ENCODE data around the gene COPS7B.

Gene COPS7B

DNA sequence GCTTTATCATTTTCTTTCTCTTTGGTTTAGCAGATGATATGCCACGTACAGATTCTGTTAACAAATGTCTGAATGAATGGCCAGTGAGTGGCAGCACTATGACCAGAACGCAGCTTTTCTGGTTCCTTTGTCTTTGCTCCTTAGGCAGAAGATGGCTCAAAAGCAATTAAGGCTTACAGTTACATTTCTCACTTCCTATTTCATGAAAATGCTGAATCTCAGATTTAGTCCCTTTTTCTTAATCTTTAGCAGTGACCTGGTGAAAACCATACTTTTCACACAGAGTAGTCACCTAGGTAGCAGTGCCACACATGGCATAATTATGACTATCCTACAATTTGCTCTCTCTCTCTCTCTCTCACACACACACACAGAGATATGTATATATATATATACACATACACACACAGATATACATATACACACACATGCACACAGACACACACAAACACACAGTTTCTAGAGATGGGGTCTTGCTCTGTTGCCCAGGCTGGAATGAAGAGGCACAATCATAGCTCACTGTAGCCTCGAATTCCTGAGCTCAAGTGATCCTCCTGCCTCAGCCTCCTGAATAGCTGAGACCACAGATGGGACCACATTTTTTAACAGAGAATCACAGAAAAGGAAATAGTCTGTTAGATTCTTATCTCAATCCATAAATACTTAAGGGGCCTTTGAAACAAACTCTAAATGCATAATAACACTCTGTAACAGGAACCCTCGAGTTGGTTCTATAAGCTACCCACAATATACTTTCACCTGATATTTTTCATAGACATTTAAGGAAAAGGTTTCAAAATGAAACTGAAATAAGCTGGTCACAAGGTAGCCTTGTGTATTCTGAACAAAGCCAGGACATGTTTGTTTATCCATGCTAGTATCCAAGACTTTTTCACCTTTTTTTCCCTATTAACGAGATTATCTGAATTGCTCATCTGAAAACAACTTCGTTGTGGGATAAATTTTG, 16.8 kb upstream of the COPS7B start:
- peak; percentile 42 for DNase-seq (ENCODE audit: low spot score)
- TF ChIP-seq, protein P1, sequence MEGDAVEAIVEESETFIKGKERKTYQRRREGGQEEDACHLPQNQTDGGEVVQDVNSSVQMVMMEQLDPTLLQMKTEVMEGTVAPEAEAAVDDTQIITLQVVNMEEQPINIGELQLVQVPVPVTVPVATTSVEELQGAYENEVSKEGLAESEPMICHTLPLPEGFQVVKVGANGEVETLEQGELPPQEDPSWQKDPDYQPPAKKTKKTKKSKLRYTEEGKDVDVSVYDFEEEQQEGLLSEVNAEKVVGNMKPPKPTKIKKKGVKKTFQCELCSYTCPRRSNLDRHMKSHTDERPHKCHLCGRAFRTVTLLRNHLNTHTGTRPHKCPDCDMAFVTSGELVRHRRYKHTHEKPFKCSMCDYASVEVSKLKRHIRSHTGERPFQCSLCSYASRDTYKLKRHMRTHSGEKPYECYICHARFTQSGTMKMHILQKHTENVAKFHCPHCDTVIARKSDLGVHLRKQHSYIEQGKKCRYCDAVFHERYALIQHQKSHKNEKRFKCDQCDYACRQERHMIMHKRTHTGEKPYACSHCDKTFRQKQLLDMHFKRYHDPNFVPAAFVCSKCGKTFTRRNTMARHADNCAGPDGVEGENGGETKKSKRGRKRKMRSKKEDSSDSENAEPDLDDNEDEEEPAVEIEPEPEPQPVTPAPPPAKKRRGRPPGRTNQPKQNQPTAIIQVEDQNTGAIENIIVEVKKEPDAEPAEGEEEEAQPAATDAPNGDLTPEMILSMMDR (IDR thresholded peaks at IDR 0.05; ENCODE audit: extremely low read depth, insufficient read depth, missing control alignments) = peak; percentile 38
- in situ Hi-C loops (cut with MboI; ENCODE audit: low pct_unique_long_range_greater_than_20kb, low sequenced_read_pairs, unreplicated experiment) = no loop called here

DNA sequence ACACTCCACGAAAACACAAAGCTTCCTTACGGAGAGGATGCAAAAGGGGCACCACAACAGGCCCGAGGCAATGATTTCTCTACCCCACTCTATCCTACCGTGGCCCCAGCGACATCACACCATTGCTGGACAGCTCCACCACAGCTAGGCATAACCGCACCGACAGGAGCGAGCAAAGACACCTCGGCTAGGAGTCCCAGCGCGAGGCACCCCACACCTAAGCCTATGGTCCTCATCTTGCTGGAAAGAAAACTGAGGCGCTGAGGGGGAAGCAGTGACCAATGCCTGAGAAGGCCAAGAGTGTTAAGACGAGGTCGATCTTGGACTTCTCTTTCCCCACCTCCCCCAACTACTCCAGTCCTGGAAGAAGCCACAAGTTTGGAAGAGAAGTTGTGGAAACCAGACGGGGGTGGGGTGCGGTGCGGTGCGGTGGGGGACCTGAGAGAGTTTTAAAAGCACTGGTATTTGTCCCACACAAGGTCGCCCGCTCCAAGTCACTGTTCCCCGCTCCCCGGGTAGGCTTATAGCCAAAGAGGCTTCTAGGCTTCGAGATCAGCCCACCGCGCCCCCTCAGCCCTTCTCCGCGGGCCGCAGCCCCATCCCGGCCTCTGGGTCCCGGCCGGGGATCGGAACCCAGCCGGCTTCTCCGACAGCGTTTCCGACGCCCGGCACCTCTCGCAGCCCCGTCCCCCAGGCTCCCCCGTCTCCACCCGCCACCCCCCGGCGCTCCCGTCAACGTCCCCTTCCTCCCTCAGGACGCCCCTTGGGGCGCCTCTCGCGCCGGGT, 5.9 kb upstream of the COPS7B start:
- TF ChIP-seq, protein P1 (IDR thresholded peaks at IDR 0.05; ENCODE audit: extremely low read depth, insufficient read depth, missing control alignments) = no peak
- in situ Hi-C loops (cut with MboI; ENCODE audit: low pct_unique_long_range_greater_than_20kb, low sequenced_read_pairs, unreplicated experiment) = no loop called here
- no peak for DNase-seq (ENCODE audit: low spot score)

DNA sequence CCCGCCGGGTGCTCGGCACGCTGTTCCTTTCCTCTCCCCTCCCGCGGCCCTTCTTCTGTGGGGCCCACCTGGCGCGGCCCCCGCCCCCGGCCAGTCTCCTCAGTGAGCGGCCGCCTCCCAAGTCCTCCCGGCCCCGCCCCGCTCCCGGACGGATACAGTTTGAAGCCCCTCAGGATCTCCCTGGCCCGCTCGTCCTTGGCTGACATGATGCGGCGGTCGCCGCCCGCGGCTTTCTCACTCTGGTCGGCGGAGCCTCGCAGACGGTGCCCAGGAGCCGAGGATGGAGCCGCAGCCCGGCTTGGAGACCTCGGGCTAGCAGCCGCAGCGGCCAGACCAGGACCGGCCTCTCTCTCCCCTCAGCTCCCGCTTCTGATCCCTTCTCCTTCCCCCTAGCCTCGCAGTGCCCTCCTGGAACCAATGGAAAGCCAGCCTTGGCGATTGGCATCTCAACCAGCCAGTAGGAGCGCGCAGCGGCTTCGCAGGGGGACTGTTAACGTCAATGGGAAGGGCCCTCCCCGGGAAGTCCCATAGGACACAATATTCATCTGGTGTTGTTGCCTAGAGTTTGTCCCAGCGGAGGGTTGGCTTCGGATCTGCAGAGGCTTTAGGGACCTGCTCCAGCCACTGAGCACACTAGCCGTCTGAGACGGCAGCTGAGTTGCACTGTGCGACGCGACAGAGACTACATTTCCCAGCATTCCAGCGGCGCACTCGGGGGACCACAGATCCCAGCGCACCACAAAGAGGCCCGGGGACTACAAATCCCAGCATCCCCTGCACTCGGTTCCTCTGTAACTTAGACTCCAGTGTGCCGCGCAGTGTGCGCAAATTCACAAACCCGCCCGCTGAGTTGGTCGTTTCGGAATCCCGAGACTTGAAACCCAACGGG, 5.1 kb upstream of the COPS7B start, which contains the start of gene PDE6D:
Gene PDE6D (minus strand): TSS at position 374 of the 889 bp plus-strand sequence. CDS start 168 bp downstream, at position 206.
- TF ChIP-seq, protein P1 (IDR thresholded peaks at IDR 0.05; ENCODE audit: extremely low read depth, insufficient read depth, missing control alignments) = no peak
- in situ Hi-C loops (cut with MboI; ENCODE audit: low pct_unique_long_range_greater_than_20kb, low sequenced_read_pairs, unreplicated experiment) = no loop called here
- DNase-seq (ENCODE audit: low spot score) = peak; percentile 99

DNA sequence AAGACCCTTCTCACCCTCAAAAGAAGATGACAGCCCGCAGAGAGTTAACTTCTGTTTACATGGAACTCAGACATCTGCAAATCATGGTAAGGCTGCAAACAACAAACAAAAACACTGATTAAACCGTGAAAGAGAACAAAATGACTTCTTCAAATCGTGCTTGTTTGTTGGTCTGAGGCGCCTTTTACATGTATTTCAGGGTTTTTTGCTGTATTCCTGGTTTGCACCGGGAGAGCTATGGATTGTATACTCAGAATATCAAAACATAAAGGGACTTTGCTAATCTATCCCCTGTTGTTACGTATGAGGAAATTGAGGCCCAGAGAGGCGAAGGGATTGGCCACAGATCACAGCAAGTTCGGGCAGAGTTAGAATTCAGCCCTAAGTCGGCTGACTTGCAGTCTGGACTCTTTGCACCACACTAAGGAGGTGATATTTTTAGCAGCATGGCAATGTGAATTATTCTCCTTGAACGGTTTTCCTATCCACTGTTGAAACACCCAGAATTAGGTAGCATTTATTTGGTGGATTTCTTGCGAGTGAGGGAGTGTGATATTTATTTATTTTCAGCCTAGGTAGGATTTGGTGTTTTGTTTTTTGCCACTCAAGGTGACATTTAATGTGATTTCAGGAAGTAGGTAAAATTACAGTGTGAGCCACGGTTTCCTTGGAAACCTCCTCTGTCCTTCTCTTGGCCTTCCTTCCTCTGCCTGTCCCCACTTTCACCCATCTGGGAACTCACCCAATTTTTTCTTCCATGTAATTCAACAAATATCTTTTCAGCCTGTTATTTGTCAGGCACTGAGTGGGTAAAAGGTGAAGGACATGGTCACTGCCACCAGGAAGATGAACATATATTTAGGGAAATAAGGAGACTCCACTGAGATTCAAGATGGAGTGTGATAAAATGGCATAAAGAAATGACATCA, 4.2 kb upstream of the COPS7B start:
- TF ChIP-seq, protein P1 (IDR thresholded peaks at IDR 0.05; ENCODE audit: extremely low read depth, insufficient read depth, missing control alignments) = no peak
- in situ Hi-C loops (cut with MboI; ENCODE audit: low pct_unique_long_range_greater_than_20kb, low sequenced_read_pairs, unreplicated experiment) = no loop called here
- no peak for DNase-seq (ENCODE audit: low spot score)

DNA sequence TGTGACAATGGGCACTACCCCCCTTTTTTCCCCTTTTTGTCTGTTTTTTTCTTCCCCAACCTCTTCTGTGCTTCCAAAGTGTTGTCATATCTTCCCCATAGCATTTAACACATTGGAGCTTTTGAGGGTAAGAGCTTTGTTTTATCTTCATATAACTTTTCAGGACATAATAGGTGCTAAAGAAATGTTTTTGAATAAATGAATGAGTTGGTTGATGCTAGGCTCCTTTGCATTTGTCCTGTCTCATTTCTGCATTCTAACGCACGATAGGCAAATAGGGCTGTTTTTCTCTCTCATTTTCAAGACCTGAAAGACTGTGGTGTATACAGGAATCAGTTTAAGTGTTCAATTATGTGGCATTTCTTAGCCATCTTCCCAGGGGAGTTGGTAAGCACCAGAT, 832 bp upstream of the COPS7B start:
- no peak for DNase-seq (ENCODE audit: low spot score)
- in situ Hi-C loops (cut with MboI; ENCODE audit: low pct_unique_long_range_greater_than_20kb, low sequenced_read_pairs, unreplicated experiment) = no loop called here

More for the DNA sequence above, 832 bp upstream of the COPS7B start:
- TF ChIP-seq, protein P1 (IDR thresholded peaks at IDR 0.05; ENCODE audit: extremely low read depth, insufficient read depth, missing control alignments) = no peak

Data from GM13977 (cell line).